GM12878 (cell line): ENCODE data around the gene GJA8. TPM values are rescaled to one million over a fixed set of nuclear protein-coding genes. Genes with fewer than 3 reads are reported as not detected.

Experiments
- ATAC-seq: fragments of 200-7000 bp; cut with Tn5 transposase; 3 replicates; pipeline ENCODE4 v1.9.1; 2020; ENCODE audit warnings: mild to moderate bottlenecking, moderate library complexity
- BruUV-seq: library from RNA; stranded (reverse); fragments of 400-500 nt; replicated peaks from 2 replicates; lab custom pipeline; 2021; lab: Mats Ljungman, UMichigan
- CTCF ChIA-PET: fragments of 300-600 bp; sonication (Branson Sonifier 250); formaldehyde crosslinking; extraction: SDS; loops from one replicate; lab custom pipeline; 2021; ENCODE audit warnings: inconsistent platforms; lab: Yijun Ruan, JAX
- POLR2A ChIA-PET: fragments of 350-600 bp; formaldehyde crosslinking; extraction: SDS; loops from one replicate; lab custom pipeline; 2021; ENCODE audit warnings: inconsistent platforms; lab: Charles Lee
- RAD21 ChIA-PET: fragments of 300-600 bp; sonication (Branson Sonifier 250); formaldehyde crosslinking; loops from one replicate; lab custom pipeline; 2023; ENCODE audit warnings: antibody characterized with exemption; ENCODE audit not compliant: unreplicated experiment; lab: Charles Lee
- SMC1A ChIA-PET: fragments of 300-600 bp; sonication (Branson Sonifier 250); formaldehyde crosslinking; loops from one replicate; lab custom pipeline; 2023; ENCODE audit not compliant: unreplicated experiment, uncharacterized antibody; lab: Charles Lee
- DNase-seq: peaks from one replicate; pipeline ENCODE4 v3.0.0-alpha.2; 2011; ENCODE audit warnings: low read depth, low spot score
- FAIRE-seq: peaks from 3 replicates; lab custom pipeline; 2011; peaks lifted over from hg19 to GRCh38; lab: Jason Lieb, UNC
- H2AFZ ChIP-seq: 2 replicates; pipeline ENCODE4 v1.6.0; 2011; ENCODE audit warnings: low read depth, low read length, control low read depth; ENCODE audit not compliant: control insufficient read depth
- H3K27ac ChIP-seq: 2 replicates; pipeline ENCODE4 v1.5.1; 2011; ENCODE audit warnings: control low read depth; ENCODE audit not compliant: control insufficient read depth, insufficient read depth
- H3K27me3 ChIP-seq, 2 experiments: replicated peaks in 1 of 2; 2 replicates each; pipeline versions ENCODE4 v1.6.0 to v1.6.1; 2011; ENCODE audit warnings: low read length in 1 of 2; ENCODE audit not compliant: control insufficient read depth in 2 of 2, insufficient read depth in 2 of 2
- H3K36me3 ChIP-seq, 2 experiments: 2 replicates each; pipeline ENCODE4 v1.5.1; 2011; ENCODE audit warnings: low read length in 1 of 2; ENCODE audit not compliant: control insufficient read depth in 2 of 2, insufficient read depth in 2 of 2
- H3K4me1 ChIP-seq: 2 replicates; pipeline ENCODE4 v1.6.1; 2011; ENCODE audit warnings: mild to moderate bottlenecking, low read length, moderate library complexity, mixed read lengths; ENCODE audit not compliant: control insufficient read depth, insufficient read depth
- H3K4me2 ChIP-seq: 2 replicates; pipeline ENCODE4 v1.6.0; 2011; ENCODE audit warnings: control low read depth; ENCODE audit not compliant: control insufficient read depth, insufficient read depth
- H3K4me3 ChIP-seq: fragments of 200-600 bp; sonication (generic); 2 replicates; pipeline ENCODE4 v1.5.1; 2016
- H3K79me2 ChIP-seq: 2 replicates; pipeline ENCODE4 v1.6.0; 2011; ENCODE audit warnings: low read length; ENCODE audit not compliant: control insufficient read depth, insufficient read depth
- H3K9ac ChIP-seq: 2 replicates; pipeline ENCODE4 v1.8.0; 2011; ENCODE audit warnings: low read length, control low read depth, mixed read lengths; ENCODE audit not compliant: control insufficient read depth, insufficient read depth
- H3K9me3 ChIP-seq: replicated peaks from 3 replicates; pipeline ENCODE4 v1.5.1; 2011; ENCODE audit warnings: mild to moderate bottlenecking, low read length; ENCODE audit not compliant: control insufficient read depth, insufficient read depth
- H4K20me1 ChIP-seq: 2 replicates; pipeline ENCODE4 v1.6.0; 2011; ENCODE audit not compliant: control insufficient read depth, insufficient read depth
- BACH1 ChIP-seq: fragments of 450-650 bp; IDR thresholded peaks from 2 replicates; pipeline ENCODE4 v1.6.1; 2017; ENCODE audit warnings: mild to moderate bottlenecking, borderline replicate concordance
- BHLHE40 ChIP-seq, 2 experiments: fragments of 450-650 bp in 1 of 2; IDR thresholded peaks; 2 replicates each; pipeline ENCODE4 v1.6.1; 2011 to 2017; ENCODE audit warnings: low read depth in 2 of 2, borderline replicate concordance in 1 of 2, improper control_type of control experiment in 1 of 2, low read length in 1 of 2, mild to moderate bottlenecking in 1 of 2
- FOXK2 ChIP-seq: fragments of 450-650 bp; IDR thresholded peaks from 2 replicates; pipeline ENCODE4 v1.6.1; 2017; ENCODE audit warnings: mild to moderate bottlenecking, moderate library complexity
- JUND ChIP-seq: IDR thresholded peaks from 2 replicates; pipeline ENCODE4 v1.6.1; 2012; ENCODE audit warnings: low read depth, mild to moderate bottlenecking, low read length, improper control_type of control experiment, moderate library complexity
- KAT2A ChIP-seq: conservative IDR thresholded peaks from 2 replicates; pipeline ENCODE4 v1.6.1; 2011; ENCODE audit warnings: low read depth, low read length; ENCODE audit not compliant: control insufficient read depth
- MTA2 ChIP-seq: fragments of 450-650 bp; IDR thresholded peaks from 2 replicates; pipeline ENCODE4 v1.6.1; 2016; ENCODE audit warnings: low read depth, mild to moderate bottlenecking, moderate library complexity
- SIN3A ChIP-seq: IDR thresholded peaks from 2 replicates; pipeline ENCODE4 v1.6.1; 2012; ENCODE audit warnings: low read depth, low read length, improper control_type of control experiment
- STAT1 ChIP-seq: fragments of 450-650 bp; conservative IDR thresholded peaks from 2 replicates; pipeline ENCODE4 v1.6.1; 2014; ENCODE audit warnings: antibody characterized with exemption, mild to moderate bottlenecking
- TAF1 ChIP-seq: IDR thresholded peaks from 2 replicates; pipeline ENCODE4 v1.6.1; 2011; ENCODE audit warnings: mild to moderate bottlenecking, low read depth, low read length, borderline replicate concordance
- TCF12 ChIP-seq: IDR thresholded peaks from 2 replicates; pipeline ENCODE4 v1.6.1; 2011; ENCODE audit warnings: low read depth, mild to moderate bottlenecking, low read length
- WGBS: methylation state at CpG from one replicate; pipeline ENCODE4 v1.1.6; 2016; ENCODE audit warnings: low lambda C conversion rate; ENCODE audit not compliant: insufficient replicate concordance, insufficient coverage; ENCODE audit errors: missing lambda C conversion rate; 5-methylcytosine and 5-hydroxymethylcytosine counted together
- in situ Hi-C: fragments of 300-500 bp; cut with MboI; formaldehyde crosslinking; loops from 9 replicates; pipeline ENCODE4 v1.14.3; 2018; ENCODE audit warnings: mixed read lengths
- intact Hi-C: fragments of 100-400 bp; cut with micrococcal nuclease; formaldehyde crosslinking; loops from one replicate; pipeline ENCODE4 v1.14.2; 2022; ENCODE audit not compliant: unreplicated experiment
- polyA plus RNA-seq, 11 experiments: library from polyadenylated mRNA; depleted of rRNA in 4 of 11; unstranded in 6 of 11; stranded (reverse) in 5 of 11; fragments of >200 nt; fragmentation: Nextera tagmentation in 4 of 11; fragmentation: Illumina TruSeq in 1 of 11; extraction: Ambion mirVana in 4 of 11; extraction: Trizol in 1 of 11; gene quantifications; 1 replicate in 1 of 11; 2 replicates in 10 of 11; pipeline versions ENCODE4 v1.2.1 to v1.2.3, GENCODE V29; 2011 to 2016; ENCODE audit warnings: inconsistent platforms in 2 of 11, missing spikeins in 2 of 11, low read depth in 1 of 11
- total RNA-seq, 4 experiments: library from RNA; depleted of rRNA in 3 of 4; stranded (reverse); fragments of >200 nt in 3 of 4; fragmentation: Illumina TruSeq in 1 of 4; extraction: Trizol in 1 of 4; gene quantifications; 2 replicates each; pipeline versions ENCODE4 v1.2.1 to v1.2.3, GENCODE V29; 2013 to 2021
- TF ChIP-seq, protein P1 (sequence below): fragments of 450-650 bp; IDR thresholded peaks from 2 replicates; pipeline ENCODE4 v1.6.1; 2017; ENCODE audit warnings: mild to moderate bottlenecking
- TF ChIP-seq, protein P2 (sequence below): fragments of 450-650 bp; IDR thresholded peaks from 2 replicates; pipeline ENCODE4 v1.6.1; 2016; ENCODE audit warnings: mild to moderate bottlenecking
- TF ChIP-seq, protein P3 (sequence below): fragments of 450-650 bp; IDR thresholded peaks from 2 replicates; pipeline ENCODE4 v1.6.1; 2018; ENCODE audit warnings: mild to moderate bottlenecking, low read depth, moderate library complexity; ENCODE audit not compliant: partially characterized antibody

GJA8 gene
- total and polyA plus RNA-seq, 10 of the 15 experiments (the other 5 are each of a cell fraction or from before 2014, with no cell fraction given): not detected

DNA sequence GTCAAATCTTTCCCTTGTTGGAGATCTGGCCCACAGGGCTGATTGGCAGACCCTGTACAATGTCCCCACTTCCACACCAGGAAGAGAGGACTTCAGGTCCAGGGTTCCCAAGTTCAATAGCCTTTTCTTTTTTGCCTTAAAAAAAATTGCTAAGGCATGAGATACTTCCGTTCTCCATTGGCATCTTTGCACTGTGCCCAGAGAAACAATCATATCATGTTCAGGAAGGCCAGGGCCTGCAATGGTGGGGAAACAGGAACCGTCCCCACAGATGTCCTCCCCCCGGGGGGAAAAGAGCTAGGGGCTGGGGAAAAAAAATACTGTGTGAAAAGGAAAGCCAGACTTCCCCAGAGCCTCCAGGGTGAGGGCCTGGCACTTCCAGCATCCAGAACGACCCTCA lies 24.6 kb upstream of the GJA8 start:
- intact Hi-C loops: no loop called here
- ChIA-PET SMC1A (no interaction called here), POLR2A (no interaction called here), RAD21 (no interaction called here), CTCF (no interaction called here)
- H3K27ac ChIP-seq: no peak overlapping the region
- H3K9ac ChIP-seq: no peak overlapping the region
- H3K27me3 ChIP-seq: no peaks in the 10 kb centered on the region
- H3K4me3 ChIP-seq: no peak overlapping the region
- in situ Hi-C loops: no loop called here
- no peaks in the 10 kb centered on the region for H3K4me1 ChIP-seq
- no peaks in the 10 kb centered on the region for H3K9me3 ChIP-seq
- H3K79me2 ChIP-seq: no peaks in the 10 kb centered on the region
- H3K4me2 ChIP-seq: no peak overlapping the region
- H3K36me3 ChIP-seq: no peaks in the 10 kb centered on the region
- no TSS peak for BruUV-seq
- 3% methylated on average over 4 of the region's 4 CpGs for WGBS
- FAIRE-seq (no peak), ATAC-seq (no peak), DNase-seq (no peak)
- H4K20me1 ChIP-seq: no peaks in the 10 kb centered on the region
- no peak overlapping the region for H2AFZ ChIP-seq
- no peak for TF ChIP-seq STAT1
- no peak for TF ChIP-seq KAT2A
- TF ChIP-seq, protein P1, sequence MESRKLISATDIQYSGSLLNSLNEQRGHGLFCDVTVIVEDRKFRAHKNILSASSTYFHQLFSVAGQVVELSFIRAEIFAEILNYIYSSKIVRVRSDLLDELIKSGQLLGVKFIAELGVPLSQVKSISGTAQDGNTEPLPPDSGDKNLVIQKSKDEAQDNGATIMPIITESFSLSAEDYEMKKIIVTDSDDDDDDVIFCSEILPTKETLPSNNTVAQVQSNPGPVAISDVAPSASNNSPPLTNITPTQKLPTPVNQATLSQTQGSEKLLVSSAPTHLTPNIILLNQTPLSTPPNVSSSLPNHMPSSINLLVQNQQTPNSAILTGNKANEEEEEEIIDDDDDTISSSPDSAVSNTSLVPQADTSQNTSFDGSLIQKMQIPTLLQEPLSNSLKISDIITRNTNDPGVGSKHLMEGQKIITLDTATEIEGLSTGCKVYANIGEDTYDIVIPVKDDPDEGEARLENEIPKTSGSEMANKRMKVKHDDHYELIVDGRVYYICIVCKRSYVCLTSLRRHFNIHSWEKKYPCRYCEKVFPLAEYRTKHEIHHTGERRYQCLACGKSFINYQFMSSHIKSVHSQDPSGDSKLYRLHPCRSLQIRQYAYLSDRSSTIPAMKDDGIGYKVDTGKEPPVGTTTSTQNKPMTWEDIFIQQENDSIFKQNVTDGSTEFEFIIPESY: no peak
- TF ChIP-seq MTA2: no peak
- no peak for TF ChIP-seq SIN3A
- TF ChIP-seq FOXK2: no peak

DNA sequence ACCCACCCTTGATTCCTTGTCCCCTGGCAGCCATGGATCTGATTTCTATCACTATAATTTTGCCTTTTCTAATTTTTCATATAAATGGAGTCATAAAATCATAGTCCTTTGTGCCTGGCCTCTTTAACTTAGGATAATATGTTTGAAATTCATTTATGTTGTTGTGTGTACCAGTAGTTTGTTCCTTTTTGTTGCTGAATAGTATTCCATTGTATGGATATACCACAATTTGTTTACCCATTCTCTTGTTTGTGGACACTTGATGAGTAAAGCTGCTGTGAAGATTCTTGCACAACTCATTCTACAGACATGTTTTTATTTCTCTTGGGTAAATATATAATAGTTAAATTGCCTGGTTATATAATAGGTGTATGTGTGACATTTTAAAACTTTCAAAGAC lies 22.7 kb upstream of the GJA8 start:
- Histone ChIP-seq H3K9me3 (no peaks in the 10 kb centered on the region), H3K4me2 (no peak overlapping the region), H4K20me1 (no peaks in the 10 kb centered on the region), H3K4me3 (no peak overlapping the region), H3K9ac (no peak overlapping the region), H3K27ac (no peak overlapping the region), H3K4me1 (no peaks in the 10 kb centered on the region), H3K27me3 (no peaks in the 10 kb centered on the region), H3K36me3 (no peaks in the 10 kb centered on the region), H3K79me2 (no peaks in the 10 kb centered on the region), H2AFZ (no peak overlapping the region)
- ATAC-seq (no peak), DNase-seq (no peak), FAIRE-seq (no peak)
- in situ Hi-C loops (no loop called here), intact Hi-C loops (no loop called here)
- no TSS peak for BruUV-seq
- ChIA-PET SMC1A (no interaction called here), RAD21 (no interaction called here), POLR2A (no interaction called here), CTCF (no interaction called here)
- TF ChIP-seq, protein P2, sequence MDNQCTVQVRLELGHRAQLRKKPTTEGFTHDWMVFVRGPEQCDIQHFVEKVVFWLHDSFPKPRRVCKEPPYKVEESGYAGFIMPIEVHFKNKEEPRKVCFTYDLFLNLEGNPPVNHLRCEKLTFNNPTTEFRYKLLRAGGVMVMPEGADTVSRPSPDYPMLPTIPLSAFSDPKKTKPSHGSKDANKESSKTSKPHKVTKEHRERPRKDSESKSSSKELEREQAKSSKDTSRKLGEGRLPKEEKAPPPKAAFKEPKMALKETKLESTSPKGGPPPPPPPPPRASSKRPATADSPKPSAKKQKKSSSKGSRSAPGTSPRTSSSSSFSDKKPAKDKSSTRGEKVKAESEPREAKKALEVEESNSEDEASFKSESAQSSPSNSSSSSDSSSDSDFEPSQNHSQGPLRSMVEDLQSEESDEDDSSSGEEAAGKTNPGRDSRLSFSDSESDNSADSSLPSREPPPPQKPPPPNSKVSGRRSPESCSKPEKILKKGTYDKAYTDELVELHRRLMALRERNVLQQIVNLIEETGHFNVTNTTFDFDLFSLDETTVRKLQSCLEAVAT: no peak
- TF ChIP-seq, protein P3, sequence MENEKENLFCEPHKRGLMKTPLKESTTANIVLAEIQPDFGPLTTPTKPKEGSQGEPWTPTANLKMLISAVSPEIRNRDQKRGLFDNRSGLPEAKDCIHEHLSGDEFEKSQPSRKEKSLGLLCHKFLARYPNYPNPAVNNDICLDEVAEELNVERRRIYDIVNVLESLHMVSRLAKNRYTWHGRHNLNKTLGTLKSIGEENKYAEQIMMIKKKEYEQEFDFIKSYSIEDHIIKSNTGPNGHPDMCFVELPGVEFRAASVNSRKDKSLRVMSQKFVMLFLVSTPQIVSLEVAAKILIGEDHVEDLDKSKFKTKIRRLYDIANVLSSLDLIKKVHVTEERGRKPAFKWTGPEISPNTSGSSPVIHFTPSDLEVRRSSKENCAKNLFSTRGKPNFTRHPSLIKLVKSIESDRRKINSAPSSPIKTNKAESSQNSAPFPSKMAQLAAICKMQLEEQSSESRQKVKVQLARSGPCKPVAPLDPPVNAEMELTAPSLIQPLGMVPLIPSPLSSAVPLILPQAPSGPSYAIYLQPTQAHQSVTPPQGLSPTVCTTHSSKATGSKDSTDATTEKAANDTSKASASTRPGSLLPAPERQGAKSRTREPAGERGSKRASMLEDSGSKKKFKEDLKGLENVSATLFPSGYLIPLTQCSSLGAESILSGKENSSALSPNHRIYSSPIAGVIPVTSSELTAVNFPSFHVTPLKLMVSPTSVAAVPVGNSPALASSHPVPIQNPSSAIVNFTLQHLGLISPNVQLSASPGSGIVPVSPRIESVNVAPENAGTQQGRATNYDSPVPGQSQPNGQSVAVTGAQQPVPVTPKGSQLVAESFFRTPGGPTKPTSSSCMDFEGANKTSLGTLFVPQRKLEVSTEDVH: no peak
- TF ChIP-seq BHLHE40 (IDR thresholded peaks at IDR 0.05; ENCODE audit: borderline replicate concordance in 1 of 2, low read depth in 2 of 2, low read length in 1 of 2) (no peak), BACH1 (no peak), JUND (no peak), TAF1 (no peak), TCF12 (no peak)
